T-helper 1 cell treated with Interleukin-12 subunit alpha and Interleukin-12 subunit beta and Interleukin-4 antibody, amounts not matched to agents 30 μg/mL and 1 μg/mL, for 36 hours (primary cell): ENCODE results near the gene POTEH.
"Not testable (repeated sequence)": the region's sequence is repeated elsewhere in the genome, so short reads cannot be mapped to it uniquely, and the experiment has no call there.

ENCODE experiments used
- H3K27ac Mint-ChIP-seq: one replicate; pipeline ENCODE4 v1.8.0; 2021; ENCODE audit warnings: mild to moderate bottlenecking, mixed read lengths
- H3K27me3 Mint-ChIP-seq: one replicate; pipeline ENCODE4 v1.8.0; 2021; ENCODE audit warnings: low read depth, mixed read lengths
- H3K36me3 Mint-ChIP-seq: one replicate; pipeline ENCODE4 v1.8.0; 2021; ENCODE audit warnings: low read depth, mixed read lengths
- H3K4me1 Mint-ChIP-seq: one replicate; pipeline ENCODE4 v1.8.0; 2021; ENCODE audit warnings: low read depth, mixed read lengths
- H3K4me3 Mint-ChIP-seq: one replicate; pipeline ENCODE4 v1.8.0; 2021; ENCODE audit warnings: mild to moderate bottlenecking, moderate library complexity, mixed read lengths
- H3K9me3 Mint-ChIP-seq: one replicate; pipeline ENCODE4 v1.8.0; 2021; ENCODE audit warnings: mixed read lengths

The POTEH gene

DNA sequence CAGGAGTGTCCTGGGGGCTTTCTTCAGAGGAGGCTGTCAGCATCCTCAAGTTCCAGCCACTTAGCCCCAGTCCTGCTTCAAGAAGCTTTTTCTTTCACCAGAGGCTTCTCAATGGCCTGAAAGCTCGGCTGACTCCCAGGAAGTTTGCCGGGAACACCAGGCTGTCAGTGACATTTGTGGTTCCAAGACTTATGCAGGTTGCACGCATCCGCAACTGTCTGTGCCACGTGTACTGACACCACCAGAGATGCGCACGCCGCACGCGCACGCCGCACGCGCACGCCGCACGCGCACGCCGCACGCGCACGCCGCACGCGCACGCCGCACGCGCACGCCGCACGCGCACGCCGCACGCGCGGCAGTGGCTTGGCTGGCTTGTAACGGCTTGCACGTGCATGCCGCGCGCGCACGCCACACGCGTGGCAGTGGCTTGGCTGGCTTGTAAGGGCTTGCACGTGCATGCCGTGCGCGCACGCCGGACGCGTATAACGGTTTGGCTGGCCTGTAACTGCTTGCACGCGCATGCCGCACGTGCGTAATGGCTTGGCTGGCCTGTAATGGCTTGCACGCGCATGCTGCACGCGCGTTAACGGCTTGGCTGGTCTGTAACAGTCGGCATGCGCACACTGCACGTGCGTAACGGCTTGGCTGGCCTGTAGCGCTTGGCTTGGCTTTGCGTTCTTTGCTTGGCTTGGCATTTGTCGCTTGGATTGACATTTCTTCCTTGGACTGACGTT is 646 bp upstream of the POTEH start:
- not testable (repeated sequence) for H3K9me3 Mint-ChIP-seq, H3K4me3 Mint-ChIP-seq, H3K4me1 Mint-ChIP-seq, H3K27ac Mint-ChIP-seq, H3K36me3 Mint-ChIP-seq, H3K27me3 Mint-ChIP-seq

DNA sequence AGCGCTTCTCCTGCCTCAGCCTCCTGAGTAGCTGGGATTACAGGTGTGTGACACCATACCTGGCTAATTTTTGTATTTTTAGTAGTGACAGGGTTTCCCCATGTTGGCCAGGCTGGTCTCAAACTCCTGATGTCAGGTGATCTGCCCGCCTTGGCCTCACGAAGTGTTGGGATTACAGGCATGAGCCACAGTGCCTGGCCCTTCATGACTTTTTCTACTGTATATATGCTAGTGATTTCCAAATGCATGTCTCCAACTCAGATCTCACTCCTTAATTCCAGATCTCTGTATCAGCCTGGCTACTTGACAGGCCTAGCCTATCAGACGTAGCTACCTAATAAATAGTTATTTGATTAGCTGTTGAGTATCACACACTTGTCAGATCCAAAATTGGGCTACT is 23.8 kb downstream of the POTEH start:
- not testable (repeated sequence) for H3K36me3 Mint-ChIP-seq, H3K27me3 Mint-ChIP-seq, H3K9me3 Mint-ChIP-seq, H3K4me3 Mint-ChIP-seq, H3K27ac Mint-ChIP-seq, H3K4me1 Mint-ChIP-seq

DNA sequence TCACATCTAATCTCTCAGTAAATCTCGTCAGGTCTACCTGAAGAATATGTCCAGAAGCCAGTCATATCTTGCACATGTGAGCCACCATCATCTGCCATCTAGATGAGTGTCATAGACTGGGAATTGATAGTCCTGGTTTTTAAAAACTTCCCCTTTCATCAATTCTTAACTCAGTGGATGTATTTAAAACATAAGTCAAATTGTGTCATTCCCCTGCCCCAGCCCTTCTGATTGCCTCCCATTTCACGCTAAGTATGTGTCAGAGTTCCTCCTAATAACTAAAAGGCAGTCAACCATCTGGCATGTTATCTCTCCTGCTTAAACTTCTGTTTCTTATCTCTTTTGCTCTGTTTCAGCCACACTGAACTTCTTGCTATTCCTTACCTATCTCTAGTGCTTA is 24.3 kb downstream of the POTEH start:
- H3K27ac Mint-ChIP-seq, H3K27me3 Mint-ChIP-seq, H3K36me3 Mint-ChIP-seq, H3K4me1 Mint-ChIP-seq, H3K9me3 Mint-ChIP-seq, H3K4me3 Mint-ChIP-seq: not testable (repeated sequence)

DNA sequence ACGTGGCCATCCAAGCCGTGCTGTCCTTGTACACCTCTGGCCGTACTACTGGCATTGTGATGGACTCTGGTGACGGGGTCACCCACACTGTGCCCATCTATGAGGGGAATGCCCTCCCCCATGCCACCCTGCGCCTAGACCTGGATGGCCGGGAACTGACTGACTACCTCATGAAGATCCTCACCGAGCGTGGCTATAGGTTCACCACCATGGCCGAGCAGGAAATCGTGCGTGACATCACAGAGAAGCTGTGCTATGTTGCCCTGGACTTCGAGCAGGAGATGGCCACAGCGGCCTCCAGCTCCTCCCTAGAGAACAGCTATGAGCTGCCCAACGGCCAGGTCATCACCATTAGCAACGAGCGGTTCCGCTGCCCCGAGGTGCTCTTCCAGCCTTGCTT is 32.1 kb downstream of the POTEH start:
- not testable (repeated sequence) for H3K36me3 Mint-ChIP-seq, H3K27me3 Mint-ChIP-seq, H3K4me3 Mint-ChIP-seq, H3K4me1 Mint-ChIP-seq, H3K9me3 Mint-ChIP-seq, H3K27ac Mint-ChIP-seq

DNA sequence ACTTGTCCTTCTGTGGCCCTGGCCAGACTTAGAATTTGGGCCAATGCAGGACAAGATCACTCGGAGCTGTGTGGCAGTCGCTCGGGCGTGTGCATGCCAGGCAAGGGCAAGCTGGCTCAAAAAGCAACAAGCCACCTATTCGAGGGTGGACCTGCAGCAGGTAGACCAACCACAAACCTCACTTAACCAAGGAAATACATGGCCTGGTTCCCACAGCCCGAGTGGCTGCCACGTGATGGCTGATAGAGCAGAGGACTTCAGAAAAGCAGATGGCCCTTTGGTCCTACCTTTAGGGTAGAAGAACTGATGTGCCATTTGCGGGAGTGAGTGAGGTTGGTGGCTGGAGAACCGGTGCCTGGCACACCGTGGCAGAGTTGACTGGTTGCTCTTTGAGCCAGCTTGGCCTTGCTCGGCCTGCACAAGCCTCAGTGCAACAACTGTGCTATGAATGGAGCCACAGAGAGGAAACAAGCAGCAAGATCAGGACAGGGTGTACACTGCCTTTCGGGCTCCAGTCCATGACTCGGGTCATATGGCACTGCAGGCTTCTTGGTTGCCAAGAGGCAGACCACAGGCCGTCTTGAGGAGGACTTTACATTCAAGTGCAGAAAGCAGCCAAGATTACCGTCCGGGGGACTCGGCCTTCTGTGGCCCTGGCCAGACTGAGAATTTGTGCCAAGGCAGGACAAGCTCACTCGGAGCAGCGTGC is 39.5 kb downstream of the POTEH start:
- not testable (repeated sequence) for H3K4me3 Mint-ChIP-seq, H3K27me3 Mint-ChIP-seq, H3K36me3 Mint-ChIP-seq, H3K9me3 Mint-ChIP-seq, H3K27ac Mint-ChIP-seq, H3K4me1 Mint-ChIP-seq

DNA sequence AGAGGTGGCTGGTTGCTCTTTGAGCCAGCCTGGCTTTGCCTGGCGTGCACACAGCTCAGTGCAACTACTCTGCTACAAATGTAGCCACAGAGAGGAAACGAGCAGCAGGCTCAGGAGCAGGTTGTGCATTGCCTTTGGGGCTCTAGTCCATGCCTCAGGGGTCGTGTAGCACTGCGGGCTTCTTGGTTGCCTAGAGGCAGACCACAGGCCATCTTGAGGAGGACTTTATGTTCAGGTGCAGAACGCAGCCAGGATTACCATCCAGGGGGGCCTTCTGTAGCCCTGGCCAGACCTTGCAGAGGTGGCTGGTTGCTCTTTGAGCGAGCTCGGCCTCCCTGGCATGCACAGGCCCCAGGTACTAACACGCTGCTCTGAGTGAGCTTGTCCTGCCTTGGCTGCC is 41.2 kb downstream of the POTEH start:
- H3K27ac Mint-ChIP-seq, H3K9me3 Mint-ChIP-seq, H3K36me3 Mint-ChIP-seq, H3K4me3 Mint-ChIP-seq, H3K4me1 Mint-ChIP-seq, H3K27me3 Mint-ChIP-seq: not testable (repeated sequence)

DNA sequence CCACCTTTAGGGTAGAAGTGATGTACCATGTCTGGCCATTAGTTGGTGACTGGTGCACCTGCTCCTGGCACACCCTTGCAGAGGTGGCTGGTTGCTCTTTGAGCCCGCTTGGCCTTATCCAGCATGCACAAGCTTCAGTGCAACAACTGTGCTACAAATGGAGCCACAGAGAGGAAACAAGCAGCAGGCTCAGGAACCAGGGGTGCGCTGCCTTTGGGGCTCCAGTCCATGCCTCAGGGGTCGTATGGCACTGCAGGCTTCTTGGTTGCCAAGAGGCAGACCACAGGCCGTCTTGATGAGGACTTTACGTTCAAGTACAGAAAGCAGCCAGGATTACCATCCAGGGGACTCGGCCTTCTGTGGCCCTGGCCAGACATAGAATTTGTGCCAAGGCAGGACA is 44.6 kb downstream of the POTEH start:
- H3K4me3 Mint-ChIP-seq, H3K27ac Mint-ChIP-seq, H3K4me1 Mint-ChIP-seq, H3K27me3 Mint-ChIP-seq, H3K9me3 Mint-ChIP-seq, H3K36me3 Mint-ChIP-seq: not testable (repeated sequence)

DNA sequence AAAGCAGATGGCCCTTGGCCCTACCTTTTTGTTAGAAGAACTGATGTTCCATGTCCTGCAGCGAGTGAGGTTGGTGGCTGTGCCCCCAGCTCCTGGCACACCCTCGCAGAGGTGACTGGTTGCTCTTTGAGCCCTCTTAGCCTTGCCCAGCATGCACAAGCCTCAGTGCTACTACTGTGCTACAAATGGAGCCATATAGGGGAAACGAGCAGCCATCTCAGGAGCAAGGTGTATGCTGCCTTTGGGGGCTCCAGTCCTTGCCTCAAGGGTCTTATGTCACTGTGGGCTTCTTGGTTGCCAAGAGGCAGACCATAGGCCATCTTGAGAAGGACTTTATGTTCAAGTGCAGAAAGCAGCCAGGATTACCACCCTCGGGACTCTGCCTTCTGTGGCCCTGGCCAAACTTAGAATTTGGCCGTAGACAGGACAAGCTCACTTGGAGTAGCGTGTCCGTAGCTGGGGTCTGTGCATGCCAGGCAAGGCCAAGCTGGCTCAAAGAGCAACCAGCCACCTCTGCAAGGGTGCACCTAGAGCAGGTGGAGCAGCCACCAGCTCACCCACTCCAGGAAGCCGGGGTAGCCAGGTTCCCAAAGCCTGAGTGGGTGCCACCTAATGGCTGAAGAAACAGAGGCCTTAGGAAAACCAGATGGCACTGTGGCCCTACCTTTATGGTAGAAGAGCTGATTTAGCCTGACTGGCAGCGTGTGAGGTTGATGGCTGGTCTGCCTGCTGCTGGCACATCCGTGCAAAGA is 48.5 kb downstream of the POTEH start:
- not testable (repeated sequence) for H3K4me1 Mint-ChIP-seq, H3K27ac Mint-ChIP-seq, H3K36me3 Mint-ChIP-seq, H3K9me3 Mint-ChIP-seq, H3K27me3 Mint-ChIP-seq, H3K4me3 Mint-ChIP-seq

DNA sequence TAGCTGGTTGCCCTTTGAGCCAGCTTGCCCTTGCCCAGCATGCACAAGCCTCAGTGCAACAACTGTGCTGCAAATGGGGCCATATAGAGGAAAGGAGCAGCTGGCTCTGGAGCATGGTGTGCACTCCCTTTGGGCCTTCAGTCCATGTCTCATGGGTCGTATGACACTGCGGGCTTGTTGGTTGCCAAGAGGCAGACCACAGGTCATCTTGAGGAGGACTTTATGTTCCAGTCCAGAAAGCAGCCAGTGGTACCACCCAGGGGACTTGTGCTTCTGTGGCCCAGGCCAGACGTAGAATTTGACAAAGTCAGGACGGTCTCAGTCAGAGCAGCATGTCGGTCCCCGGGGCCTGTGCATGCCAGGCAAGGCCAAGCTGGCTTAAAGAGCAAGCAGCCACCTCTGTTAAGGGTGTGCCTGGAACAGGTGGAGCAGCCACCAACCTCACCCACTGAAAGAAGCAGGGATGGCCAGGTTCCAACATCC is 49.1 kb downstream of the POTEH start:
- not testable (repeated sequence) for H3K4me1 Mint-ChIP-seq, H3K4me3 Mint-ChIP-seq, H3K36me3 Mint-ChIP-seq, H3K9me3 Mint-ChIP-seq, H3K27me3 Mint-ChIP-seq, H3K27ac Mint-ChIP-seq

DNA sequence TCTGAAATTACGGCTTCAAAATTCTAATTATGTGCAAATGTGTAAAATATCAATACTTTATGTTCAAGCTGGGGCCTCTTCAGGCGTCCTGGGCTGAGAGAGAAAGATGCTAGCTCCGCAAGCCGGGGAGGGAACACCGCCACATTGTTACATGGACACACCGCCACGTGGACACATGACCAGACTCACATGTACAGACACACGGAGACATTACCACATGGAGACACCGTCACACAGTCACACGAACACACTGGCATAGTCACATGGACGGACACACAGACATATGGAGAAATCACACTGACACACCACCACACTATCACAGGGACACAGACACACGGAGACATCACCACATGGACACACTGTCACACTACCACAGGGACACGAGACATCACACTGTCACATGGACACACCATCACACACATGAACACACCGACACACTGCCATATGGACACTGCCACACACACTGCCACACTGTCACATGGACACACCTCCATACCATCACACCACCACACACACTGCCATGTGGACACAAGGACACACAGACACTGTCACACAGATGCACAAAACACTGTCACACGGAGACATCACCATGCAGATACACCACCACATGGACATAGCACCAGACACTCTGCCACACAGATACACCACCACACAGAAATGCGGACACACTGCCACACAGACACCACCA is 58.0 kb downstream of the POTEH start:
- not testable (repeated sequence) for H3K27me3 Mint-ChIP-seq, H3K4me1 Mint-ChIP-seq, H3K4me3 Mint-ChIP-seq

DNA sequence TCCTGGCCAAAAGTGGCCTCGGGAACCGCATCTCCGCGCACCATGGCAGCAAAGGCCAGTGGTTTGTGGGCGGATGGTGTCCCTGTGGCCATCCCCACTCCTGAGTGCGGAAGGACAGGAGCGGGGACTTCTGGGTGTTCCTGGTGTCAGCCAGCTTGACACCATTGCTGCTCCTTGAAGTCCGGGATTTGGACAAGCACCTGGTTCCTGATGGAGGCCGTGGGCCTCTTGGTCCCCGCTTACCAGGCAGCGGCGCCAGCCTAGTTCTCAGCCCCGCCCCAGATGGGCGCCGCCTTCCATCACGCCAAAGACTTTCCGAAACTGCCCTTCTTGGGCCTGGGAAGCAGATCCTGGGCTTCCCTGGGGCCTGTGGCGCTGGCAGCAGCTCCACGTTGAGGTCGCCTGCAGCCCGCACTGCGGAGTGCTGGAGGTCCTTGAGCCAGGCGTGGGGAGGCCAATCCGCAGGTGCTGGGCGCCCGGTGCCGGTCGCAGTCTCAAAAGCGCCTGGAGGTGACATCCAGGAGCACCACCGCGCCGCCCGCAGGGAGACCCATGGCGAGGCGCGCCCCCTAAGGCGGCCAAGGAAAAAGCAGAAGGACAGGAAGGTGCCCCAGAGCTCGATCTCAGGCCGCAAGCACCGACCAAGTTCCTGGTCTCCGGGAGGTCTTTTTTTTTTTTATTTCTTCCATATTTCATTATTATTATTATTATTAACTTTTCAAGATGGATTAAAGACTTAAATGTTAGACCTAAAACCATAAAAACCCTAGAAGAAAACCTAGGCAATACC is 59.5 kb downstream of the POTEH start:
- not testable (repeated sequence) for H3K9me3 Mint-ChIP-seq, H3K4me1 Mint-ChIP-seq, H3K4me3 Mint-ChIP-seq, H3K27me3 Mint-ChIP-seq, H3K36me3 Mint-ChIP-seq, H3K27ac Mint-ChIP-seq

More for the DNA sequence above, 58.0 kb downstream of the POTEH start:
- H3K36me3 Mint-ChIP-seq, H3K9me3 Mint-ChIP-seq, H3K27ac Mint-ChIP-seq: not testable (repeated sequence)

DNA sequence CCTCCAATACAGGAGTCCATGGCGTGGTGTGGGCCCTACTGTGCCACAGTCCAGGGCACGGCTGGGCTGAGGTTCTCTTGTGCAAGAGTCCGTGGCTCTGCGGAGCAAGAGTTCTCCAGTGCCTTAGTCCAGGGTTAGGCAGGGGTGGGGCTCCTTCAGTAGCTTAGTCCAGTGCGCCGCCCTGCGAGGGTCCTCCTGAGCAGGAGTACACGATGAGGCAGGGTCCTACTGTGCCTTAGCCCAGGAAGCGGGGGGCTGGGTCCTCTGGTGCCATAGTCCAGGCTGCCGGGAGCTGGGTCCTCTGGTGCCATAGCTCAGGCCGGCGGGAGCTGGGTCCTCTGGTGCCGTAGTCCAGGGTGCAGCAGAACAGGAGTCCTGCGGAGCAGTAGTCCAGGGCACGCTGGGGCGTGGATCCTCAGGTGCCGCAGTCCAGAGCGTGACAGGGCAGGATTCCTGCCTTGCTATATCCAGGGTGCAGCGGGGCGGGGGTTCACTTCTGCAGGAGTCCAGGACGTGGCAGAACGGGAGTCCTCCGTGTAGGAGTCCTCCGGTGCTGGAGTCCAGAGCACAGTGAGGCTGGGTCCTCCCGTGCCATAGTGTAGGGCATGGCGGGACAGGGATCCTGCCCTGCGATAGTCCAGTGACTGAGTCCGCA is 69.7 kb downstream of the POTEH start:
- not testable (repeated sequence) for H3K27me3 Mint-ChIP-seq, H3K4me3 Mint-ChIP-seq, H3K4me1 Mint-ChIP-seq, H3K27ac Mint-ChIP-seq, H3K36me3 Mint-ChIP-seq, H3K9me3 Mint-ChIP-seq

DNA sequence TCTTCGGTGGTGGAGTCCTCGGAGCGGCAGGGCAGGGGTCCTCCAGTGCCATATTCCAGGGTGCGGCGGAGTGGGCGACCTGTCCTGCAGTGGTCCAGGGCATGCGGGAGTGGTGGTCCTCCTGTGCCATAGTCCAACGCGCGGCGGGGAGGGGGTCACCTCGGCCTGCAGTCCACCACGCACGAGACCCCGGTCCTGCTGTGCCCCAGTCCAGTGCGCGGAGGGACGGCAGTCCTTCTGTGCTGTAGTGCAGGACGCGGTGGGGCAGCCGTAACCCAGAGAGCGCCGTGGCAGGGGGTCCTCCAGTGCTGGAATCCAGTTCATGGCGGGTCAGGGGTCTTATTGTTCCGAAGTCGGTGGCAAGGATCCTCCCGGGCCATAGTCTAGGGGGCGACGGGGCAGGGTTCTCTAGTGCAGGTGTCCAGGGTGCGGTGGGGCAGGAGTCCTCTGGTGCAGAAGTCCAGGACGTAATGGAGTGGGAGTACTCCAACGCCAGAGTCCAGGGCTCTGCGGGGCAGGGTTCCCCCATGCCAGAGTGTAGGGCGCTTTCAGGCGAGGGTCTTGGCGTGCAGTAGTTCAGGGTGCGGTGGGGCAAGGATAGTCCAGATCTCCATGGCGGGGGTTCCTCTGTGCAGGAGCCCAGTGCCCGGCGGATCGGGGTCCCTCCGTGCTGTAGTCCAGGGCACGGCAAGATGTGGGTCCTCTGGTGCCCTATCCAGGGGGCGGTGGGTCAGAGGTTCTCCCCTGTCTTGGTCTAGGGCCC is 70.7 kb downstream of the POTEH start:
- H3K27me3 Mint-ChIP-seq, H3K36me3 Mint-ChIP-seq, H3K4me3 Mint-ChIP-seq, H3K9me3 Mint-ChIP-seq, H3K27ac Mint-ChIP-seq, H3K4me1 Mint-ChIP-seq: not testable (repeated sequence)
